HS-5 (cell line): ENCODE results near the gene PDGFB.
A peak's percentile ranks its signal among the peaks of the same experiment; 100 is the strongest.
"Not testable (repeated sequence)": the region's sequence is repeated elsewhere in the genome, so short reads cannot be mapped to it uniquely, and the experiment has no call there.

ENCODE experiments used
- DNase-seq: peaks from one replicate; pipeline ENCODE4 v3.0.0-alpha.2; 2012; ENCODE audit warnings: low read depth

Gene PDGFB

DNA sequence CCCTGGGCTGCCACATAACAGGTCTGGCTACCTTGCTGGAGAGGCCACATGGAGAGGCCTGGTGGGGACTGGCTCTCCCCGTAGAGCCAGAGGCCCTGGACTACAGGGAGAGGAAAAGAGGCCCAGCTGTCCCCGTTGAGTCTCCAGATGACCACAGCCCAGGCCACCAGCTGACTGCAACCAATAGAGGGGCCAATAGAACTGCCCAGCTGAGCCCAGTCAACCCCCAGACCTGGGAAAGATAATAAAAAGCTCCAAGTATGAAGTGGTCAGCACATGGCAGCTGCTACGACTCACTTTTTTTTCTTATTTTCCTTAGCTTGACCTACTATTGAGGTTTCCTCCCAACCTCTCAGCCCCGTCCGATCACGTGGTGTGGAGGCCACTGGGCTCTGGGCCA lies 18.4 kb downstream of the PDGFB start:
- DNase-seq, result no peak

DNA sequence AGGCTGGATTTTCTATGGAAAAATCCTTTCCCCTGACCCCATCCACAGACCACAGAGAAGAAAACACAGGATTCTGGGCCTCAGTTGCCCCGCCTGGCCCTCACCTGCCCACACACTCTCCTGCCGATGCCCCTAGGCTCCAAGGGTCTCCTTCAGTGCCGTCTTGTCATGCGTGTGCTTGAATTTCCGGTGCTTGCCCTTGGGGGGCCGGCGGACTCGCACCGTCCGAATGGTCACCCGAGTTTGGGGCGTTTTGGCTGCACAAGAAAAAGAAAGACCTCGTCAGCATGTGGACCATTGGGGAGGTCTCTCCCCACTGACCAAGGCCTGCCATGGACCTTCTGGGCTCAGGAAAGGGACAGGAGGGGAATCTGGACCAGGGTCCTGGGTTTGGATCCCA lies 19.2 kb downstream of the PDGFB start:
- DNase-seq, result no peak

DNA sequence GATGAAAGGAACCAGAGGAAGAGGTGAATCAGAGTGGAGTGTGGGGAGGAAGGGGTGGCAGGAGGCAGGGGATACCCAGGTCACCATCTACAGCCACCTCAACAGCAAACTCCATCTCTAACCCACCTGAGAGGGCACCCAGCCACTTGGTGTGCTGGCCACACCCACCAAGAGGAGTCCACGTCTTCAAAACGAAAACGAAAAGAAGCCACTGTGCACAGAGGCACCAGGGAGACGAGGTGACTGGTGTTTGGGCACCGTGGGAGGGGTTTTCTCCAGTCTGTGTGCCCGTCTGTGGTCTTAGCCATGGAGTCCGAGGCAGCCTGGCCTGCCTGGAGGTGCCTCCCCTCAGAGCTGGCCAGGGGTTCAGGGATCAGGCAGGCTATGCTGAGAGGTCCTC lies 20.2 kb downstream of the PDGFB start:
- DNase-seq, result no peak

DNA sequence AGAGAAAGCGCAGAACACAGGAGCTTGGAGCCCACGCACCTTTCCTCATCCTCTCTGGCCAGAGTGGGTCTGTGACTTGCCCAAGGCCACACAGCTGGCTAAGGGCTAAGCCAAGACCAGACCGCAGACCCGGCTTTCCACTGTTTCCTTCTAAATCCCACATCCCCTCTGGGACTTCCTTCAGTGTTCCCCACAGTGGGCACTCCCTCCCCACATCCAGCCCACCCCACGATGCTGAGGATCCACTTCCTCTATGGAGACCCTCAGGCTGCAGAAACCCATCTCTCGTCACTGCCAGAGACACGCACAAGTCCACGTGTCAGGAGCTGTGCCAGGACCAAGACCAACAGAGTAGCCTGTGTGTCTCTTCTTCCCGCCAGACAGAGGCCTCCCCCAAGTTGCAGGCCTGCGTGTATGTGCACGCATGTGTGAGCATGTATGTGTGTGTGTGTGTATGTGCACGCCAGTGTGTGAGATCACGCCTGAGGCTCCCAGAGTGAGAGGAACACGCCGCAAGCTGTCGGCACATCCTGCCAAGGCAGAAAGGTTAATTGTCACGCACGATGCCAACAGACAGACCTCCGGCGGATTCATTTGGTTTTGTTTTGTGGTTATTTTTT lies 21.6 kb downstream of the PDGFB start:
- no peak for DNase-seq

DNA sequence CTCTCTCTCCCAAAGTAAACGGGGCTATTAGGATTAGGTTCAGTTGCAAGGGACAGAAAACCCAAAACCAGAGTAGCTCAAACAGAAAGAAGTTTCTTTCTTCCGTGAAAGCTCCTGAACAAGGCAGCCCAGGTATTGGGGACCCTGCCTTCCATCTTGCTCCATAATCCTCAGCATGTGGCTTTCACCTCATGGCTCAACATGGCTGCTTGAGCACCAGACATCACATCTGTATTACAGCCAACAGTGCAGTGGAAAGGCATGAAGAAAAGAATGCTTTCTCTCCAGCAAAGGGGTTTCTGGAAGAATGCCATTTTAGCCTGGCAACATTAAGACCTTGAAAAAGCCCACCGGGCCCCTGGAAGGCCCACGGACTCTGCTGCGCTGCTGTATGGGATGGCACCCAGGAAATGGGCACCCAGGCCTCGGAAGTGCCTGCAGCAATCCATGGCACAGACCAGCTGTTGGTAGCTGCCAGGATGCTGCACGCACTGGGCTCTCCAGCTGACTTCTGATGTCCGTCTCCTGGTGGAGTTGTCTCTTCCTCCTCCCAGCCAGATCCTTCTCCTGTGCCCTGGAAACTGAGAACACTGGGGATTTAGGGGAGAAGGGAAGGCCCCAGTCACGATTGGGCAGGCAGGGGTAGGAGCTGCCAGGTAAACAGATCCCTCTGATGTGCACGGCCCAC lies 22.6 kb downstream of the PDGFB start:
- no peak for DNase-seq

DNA sequence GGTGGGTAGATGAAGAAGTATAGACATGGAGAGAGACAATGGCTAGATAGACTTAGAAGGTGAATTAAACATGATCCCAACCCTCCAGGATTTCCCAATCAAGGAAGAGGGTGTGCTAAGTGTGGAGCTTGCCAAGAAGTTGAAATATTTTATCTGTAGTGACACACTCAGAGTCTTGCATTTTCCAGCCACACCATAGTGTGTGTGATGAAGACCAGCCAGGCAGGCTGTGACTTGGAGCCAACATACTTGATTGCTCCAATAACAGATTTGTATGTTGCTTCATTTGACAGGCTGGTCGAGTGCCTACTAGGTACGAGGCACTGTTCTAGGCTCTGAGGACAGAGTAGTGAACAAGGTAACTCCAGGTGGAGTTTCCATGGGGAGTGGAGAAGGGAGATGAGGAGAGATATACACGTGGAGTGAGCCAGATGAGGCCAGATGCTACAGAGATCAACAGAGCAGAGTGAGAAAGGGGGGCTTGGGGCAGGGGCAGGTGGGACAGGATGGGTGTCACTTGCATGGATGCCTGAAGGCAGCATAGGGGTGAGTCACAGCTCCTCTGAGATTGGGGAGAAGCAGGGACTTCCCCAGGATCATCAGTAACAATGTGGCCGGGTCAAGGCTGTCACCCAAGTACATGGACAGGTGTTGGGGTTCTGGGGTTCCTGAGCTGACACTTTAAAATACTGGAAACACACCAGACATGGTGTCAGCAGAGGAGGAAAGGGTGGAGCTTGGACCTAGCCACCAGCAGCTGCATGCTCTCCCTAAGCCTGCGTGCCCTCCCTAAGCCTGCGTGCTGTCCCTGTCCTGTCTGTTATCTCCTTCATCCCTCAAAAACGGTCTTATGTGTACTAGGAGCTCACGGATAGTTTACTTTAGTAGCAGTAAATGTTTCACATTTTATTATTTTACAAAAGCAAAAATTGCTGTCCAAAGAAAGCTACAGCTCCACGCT lies 23.6 kb downstream of the PDGFB start:
- DNase-seq, result no peak

DNA sequence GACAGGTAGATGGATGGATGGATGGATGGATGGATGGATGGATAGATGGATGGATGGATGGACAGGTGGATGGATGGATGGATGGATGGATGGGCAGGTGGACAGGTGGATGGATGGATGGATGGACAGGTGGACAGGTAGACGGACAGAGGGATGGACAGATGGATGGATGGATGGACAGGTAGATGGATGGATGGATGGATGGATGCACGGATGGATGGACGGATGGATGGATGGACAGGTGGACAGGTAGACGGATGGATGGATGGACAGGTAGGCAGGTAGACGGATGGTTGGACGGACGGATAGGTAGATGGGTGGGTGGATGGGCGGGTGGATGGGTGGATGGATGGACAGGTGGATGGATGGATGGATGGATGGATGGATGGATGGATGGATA lies 24.3 kb downstream of the PDGFB start:
- no peak for DNase-seq

DNA sequence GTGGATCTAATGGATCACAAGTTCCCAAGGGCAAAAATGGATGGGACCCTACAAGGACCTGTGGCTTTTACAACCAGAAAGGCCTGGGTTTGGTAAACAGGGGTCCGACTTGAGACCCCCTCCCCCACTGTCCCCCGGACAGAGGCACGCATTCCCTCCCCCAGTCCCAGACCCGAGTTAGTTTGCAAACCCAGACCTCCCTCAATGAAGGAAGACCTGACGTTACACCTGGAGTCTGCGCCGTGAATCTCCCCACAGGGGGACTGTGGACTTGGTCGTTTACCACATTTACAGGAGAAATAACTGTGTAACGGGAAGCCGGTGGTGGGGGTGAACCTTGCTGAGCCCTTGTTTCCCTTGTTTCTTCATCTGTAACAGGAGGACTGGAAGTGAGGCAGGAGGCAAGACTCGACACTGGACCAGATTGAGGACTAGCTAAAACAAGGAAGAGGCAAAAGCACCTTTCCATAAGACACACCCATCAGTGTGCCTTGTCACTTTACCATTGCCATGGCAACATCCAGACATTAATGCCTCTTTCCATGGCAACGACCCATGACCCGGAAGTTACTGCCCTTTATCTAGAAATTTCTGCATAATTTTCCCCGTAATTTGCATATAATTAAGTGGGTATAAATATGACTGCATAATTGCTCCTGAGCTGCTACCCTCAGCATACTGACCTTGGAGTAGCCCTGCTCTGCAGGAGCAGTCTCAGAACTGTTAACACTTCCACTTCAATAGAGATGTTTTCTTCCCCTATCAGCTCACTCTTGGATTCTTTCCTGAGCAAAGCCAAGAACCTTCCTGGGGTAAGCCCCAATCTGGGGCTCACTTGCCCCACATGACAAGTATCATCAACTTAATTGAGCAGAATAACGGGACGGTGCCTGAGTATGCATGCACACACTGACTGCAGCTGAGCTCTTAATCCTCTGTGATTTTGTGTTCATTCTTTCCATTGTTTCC lies 25.4 kb downstream of the PDGFB start:
- no peak for DNase-seq

DNA sequence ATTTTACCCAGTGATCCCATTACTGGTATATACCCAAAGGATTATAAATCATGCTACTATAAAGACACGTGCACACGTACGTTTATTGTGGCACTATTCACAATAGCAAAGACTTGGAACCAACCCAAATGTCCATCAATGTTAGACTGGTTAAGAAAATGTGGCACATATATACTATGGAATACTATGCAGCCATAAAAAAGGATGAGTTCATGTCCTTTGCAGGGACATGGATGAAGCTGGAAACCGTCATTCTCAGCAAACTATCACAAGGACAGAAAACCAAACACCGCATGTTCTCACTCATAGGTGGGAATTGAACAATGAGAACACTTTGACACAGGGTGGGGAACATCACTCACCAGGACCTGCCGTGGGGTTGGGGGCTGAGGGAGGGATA lies 26.4 kb downstream of the PDGFB start:
- not testable (repeated sequence) for DNase-seq

DNA sequence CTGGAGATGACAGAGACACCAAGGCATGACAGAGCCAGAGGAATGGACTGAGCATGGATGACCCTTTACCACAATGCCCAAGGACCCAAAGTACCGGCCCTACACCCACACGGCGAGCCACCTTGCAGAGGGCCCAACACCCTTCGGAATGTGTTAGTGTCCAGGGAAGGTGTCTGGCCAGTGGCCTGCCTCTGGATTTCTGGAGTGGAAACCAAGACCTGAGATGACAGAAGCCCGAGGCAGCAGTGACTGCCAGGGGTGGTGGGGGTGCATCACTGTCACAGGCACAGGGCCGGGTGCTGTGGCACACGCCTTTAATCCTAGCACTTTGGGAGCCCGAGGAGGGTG lies 28.7 kb downstream of the PDGFB start:
- DNase-seq, result no peak

DNA sequence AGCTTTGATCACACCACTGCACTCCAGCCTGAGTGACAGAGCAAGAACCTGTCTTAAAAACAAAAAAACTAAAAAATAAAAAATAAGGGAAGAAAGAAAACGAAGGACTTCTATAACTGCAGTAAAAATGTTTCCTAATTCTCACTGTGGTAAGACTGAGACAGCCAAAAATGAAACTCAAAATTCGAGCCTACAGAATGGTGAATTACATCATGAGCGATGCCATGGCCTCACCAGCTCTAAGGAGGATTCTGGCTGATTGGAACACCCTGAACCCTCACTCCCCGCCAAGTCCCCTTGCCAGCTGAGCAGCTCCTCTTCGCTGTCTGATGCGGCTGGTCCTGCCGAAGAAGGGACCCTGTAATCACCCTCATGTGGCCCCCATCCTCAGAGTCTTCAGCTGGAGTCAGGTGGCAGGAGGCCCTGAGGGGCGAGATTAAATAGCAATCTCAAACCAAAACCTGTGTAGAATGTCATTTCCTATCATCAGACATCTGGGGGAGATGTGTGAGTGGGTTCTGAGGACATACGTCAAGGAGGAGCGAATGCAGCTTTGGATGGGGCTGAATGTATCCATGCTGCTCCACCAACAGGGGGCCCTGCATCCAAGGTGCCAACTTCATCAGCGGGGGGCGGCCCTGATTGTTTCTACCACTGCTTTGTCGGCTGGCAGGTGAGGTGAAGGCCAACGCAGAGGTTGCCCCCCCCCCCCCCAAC lies 29.2 kb downstream of the PDGFB start:
- no peak for DNase-seq

DNA sequence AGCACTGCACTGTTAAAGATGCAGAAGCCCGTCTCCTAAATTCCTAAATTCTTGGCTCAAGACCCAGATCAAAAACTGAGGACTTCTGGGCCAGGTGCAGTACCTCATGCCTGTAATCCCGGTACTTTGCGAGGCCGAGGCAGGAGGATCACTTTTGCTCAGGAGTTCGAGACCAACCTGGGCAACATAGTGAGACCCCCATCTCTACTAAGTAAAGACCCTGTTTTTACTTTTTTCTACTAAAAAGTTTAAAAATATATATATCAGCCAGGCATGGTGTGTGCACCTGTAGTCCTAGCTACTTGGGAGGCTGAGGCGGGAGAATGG lies 29.7 kb downstream of the PDGFB start:
- no peak for DNase-seq

DNA sequence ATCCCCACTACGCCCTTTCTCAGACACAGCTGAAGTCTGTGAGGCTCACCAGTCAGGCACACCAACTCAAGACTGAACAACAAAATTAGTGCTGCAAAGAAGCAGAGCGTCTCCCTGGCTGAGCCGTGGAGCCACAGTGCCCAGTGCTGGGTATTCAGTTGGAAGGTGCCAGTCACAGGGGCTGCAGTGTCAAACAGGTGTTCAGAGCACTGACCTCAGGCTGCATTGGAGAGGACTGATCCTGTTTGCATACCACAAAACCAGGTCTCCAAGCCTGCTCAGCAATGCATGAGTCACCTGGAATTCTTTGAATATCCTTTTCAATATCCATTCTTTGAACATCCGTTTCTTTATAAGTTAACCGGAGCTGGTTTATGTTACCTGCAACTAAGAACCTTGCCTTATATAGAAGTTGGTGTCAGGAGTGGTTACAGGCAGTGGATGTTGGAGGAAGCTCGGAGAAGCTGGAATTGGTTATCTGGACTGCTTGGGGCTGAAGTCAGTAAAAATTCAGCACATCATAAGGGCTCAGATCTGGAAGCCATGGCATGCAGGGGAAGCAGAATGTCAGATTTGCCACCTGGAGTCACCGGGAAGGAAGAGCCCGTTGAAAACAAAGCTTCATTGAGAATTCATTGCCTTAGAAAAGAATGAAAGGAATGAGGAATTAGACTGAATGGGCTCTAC lies 30.3 kb downstream of the PDGFB start:
- peak; percentile 47 for DNase-seq

DNA sequence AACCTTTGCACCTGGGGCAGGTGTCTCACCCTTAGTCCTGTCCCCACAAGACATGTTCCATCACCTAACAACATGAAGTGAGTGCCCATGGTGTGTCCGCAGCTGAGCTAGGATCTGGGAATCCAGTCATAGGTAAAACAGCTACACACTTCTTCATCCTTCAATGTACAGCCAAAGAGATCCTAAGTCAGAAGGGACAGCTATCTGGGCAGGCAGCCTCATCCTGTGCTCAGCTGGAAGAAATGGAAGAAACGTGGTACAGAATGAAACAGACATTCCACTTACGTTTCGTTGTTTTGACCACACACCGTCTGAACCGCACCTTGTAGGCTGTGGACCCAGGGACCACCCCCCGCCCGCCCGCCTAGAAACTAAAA lies 30.8 kb downstream of the PDGFB start:
- DNase-seq, result no peak

DNA sequence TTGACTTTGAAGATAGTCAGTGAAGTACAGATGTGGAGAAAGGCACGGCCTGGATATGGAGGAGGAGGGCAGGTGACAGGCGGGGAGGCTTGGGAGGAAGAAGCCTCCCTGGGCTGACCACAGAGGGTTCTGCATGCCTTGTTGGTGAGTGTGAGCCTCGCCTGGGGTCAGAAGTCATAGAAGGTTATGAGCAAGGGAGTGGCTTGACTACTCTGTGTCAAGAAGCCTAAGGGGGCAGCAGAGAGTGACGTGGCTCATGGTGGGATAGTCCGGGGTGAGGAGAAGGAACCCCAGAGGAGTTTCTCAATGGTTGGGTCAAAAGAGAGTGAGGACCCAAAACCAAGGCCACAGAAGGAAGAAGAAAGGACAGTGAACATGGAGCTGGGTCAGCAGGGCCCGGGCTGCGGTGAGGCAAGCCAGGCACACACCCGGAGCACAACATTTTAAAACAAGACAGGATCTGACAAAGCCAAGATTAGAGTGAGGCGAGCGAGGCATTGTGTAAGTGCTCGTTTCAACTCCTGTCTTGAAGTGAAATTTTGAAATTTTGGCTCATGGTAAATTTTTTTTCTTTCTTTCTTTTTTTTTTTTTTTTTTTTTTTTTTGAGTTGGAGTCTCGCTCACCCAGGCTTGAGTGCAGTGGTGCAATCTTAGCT lies 31.9 kb downstream of the PDGFB start:
- DNase-seq, result peak; percentile 82

DNA sequence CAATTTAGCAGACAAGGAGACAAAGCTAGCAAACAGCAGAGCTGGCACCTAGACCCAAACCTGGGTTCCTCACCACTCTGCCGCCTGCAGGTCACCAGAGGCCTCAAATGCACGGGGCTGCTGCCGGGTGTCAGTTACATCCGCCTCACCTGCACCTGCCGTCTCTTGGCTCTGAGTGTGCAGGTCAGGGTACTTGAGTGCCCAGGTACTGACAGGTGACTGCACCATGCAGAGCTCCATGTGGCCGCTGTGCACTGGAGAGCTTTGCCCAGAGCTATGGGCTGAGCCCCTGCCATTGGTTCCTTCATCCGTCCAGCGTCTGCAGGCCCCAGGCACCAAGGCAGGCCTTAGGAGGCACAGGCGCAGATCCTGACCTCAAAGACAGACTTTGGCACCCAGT lies 35.0 kb downstream of the PDGFB start:
- no peak for DNase-seq

DNA sequence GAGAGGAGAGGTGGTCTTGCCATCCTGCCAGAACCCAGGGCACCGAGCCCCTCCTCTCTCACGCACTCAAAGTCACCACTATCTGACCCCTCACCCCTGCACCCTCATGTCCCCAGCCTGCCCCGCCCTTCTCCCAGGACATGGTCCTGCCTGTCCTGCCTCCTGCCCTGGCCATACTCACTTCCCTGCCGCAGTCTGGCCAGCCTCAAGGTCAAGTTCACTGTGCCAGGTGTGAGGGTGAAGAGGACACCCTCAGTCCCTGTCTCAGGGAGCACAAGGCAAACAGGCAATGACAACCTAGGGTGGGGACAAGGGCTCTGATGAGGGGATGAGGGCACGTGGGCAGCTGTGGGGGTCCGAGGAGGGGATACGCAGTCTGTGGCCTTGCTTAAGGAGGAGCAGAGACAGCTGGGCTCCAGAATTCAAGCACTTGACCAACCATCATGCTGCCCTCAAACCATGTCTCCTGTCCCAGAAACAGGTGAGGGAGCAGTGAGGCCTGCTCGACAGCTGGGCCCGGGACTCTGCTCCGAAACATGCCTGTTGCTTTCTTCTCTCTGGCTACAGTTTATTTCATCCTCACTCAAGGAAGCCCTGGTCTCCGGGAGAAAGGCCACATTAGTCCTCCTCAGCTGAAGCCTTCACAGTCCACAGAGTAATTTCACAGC lies 36.6 kb downstream of the PDGFB start:
- no peak for DNase-seq

DNA sequence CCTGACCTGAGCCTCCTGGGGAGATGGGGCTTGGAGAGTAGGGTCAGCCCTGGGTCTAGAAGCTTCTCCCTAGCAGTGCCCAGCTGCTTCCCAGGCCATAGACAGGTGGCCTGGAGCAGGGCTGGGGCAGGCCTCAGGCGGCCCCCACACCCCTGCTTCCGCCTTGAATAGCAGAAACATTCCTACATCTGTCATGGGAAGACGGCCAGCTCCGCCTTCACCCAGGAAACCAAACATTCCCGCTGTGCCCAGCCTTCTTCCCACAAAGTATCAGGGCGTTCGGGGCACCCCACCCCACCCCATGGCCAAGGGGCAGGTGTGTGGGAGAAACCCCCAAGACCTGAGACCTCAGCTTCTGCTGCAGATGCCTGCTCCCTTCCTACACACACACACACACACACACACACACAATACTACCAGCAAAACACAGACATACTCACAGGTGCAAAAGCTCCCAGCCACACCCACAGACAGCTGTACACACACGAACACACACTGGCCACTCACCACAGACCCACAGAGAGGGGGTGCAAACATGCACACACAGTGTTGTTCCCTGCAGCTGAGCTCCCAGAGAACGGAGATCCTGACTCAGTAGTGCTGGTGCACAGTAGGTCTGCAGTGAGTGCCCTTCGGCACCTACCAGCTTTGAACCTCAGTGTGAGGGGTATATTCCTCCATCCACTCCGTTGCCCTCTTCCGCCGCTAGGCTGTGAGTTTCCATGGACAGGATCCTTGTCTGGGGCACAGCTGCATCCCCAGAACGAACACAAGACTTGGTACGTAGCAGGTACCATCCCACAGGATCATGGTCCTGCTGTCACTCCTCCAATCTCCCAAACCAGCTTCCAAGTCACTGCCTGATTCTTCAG lies 37.4 kb downstream of the PDGFB start:
- DNase-seq, result no peak

DNA sequence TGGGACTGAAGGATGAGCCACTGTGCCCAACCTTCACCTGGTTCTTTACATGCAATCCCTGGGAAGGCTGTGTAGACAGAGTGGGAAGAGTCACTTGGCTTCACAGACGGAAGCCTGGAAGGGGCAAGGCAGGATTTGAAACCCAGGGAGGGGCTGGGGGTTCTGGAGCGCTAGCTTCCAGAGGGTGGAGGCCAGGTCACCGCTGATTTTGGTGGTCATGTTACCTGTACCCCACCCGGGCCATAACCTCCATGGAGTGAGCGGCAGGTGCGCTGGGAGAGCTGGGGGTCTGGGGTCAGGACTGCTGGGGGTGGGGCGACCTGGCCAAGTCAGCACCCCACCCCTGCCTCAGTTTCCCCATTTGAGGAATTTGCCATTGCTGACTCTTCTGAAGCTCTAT lies 38.3 kb downstream of the PDGFB start:
- DNase-seq, result no peak
